ENCODE results near the gene R3HDM2.
"Not testable (repeated sequence)": the region's sequence is repeated elsewhere in the genome, so short reads cannot be mapped to it uniquely, and the experiment has no call there.

The R3HDM2 gene

DNA sequence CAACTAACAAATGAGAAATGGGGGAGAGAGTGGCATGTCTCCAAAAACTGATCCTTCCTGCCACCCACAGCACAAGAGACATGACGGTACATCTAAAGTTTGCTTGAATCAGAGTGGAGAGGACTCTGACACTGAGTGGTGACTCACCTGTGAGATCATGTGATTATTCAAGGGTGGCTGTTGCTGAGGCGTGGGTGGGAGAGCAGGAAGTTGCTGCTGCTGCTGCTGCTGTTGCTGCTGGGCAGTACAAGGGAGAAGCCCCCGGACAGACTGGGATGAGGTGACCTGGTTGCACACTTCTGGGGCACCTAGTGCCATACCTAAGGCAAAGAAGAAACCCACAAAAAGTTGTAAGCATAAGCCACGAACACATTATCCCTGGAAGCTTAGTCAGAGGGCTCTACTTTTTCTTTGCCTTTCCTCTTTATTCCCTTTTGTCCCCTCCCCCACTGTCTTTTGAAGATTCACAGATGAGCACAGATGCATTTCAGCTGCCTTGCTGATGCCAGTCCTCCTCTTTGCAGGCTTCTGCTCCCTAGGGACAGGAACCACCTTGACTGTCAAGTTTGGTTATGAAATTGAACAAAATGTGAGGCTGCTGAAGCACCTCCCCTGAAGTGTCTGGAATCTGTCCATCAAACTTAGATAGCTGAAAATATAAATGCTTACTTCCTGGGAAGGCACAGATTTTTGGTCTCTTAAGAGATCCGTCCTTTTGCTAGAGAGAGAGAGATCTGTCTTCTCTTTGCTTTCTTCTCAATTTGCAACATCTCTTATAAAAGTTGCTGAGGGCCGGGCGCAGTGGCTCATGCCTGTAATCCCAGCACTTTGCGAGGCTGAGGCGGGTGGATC, 150.4 kb downstream of the R3HDM2 start:
- Histone ChIP-seq H3K9ac (ENCODE audit: low read depth, low read length, poor library complexity, severe bottlenecking) (peak overlapping the region; percentile 42), H4K20me1 (ENCODE audit: insufficient read depth, low read length, poor library complexity, severe bottlenecking) (no peaks in the 10 kb centered on the region), H3F3A (ENCODE audit: low read depth) (no peaks in the 10 kb centered on the region), H3K9me2 (replicated peaks; ENCODE audit: low read depth, low read length) (no peaks in the 10 kb centered on the region), H3K36me3 (ENCODE audit: insufficient read depth, low read length) (peaks cover 3% of the 10 kb centered on the region; the same call in 1 of the 2 replicates), H3K4me1 (ENCODE audit: insufficient read depth, low read length, poor library complexity, severe bottlenecking) (peaks cover 13% of the 10 kb centered on the region), H3K4me3 (ENCODE audit: low read length, poor library complexity, severe bottlenecking) (peak overlapping the region; percentile 56), H3K27me3 (ENCODE audit: insufficient read depth, low read length, poor library complexity, severe bottlenecking) (no peaks in the 10 kb centered on the region), H3K79me2 (ENCODE audit: insufficient read depth, low read length) (no peaks in the 10 kb centered on the region), H3K4me2 (ENCODE audit: low read depth, low read length, poor library complexity, severe bottlenecking) (peak overlapping the region; percentile 63), H3K9me3 (ENCODE audit: insufficient read depth, low read depth, low read length) (no peaks in the 10 kb centered on the region), H2AFZ (ENCODE audit: low read length) (peak overlapping the region; percentile 64)
- no peak for TF ChIP-seq EZH2phosphoT487 (IDR thresholded peaks at IDR 0.05; ENCODE audit: borderline replicate concordance)
- TF ChIP-seq, protein P1, sequence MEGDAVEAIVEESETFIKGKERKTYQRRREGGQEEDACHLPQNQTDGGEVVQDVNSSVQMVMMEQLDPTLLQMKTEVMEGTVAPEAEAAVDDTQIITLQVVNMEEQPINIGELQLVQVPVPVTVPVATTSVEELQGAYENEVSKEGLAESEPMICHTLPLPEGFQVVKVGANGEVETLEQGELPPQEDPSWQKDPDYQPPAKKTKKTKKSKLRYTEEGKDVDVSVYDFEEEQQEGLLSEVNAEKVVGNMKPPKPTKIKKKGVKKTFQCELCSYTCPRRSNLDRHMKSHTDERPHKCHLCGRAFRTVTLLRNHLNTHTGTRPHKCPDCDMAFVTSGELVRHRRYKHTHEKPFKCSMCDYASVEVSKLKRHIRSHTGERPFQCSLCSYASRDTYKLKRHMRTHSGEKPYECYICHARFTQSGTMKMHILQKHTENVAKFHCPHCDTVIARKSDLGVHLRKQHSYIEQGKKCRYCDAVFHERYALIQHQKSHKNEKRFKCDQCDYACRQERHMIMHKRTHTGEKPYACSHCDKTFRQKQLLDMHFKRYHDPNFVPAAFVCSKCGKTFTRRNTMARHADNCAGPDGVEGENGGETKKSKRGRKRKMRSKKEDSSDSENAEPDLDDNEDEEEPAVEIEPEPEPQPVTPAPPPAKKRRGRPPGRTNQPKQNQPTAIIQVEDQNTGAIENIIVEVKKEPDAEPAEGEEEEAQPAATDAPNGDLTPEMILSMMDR (conservative IDR thresholded peaks at IDR 0.05; ENCODE audit: low read length), result no peak

DNA sequence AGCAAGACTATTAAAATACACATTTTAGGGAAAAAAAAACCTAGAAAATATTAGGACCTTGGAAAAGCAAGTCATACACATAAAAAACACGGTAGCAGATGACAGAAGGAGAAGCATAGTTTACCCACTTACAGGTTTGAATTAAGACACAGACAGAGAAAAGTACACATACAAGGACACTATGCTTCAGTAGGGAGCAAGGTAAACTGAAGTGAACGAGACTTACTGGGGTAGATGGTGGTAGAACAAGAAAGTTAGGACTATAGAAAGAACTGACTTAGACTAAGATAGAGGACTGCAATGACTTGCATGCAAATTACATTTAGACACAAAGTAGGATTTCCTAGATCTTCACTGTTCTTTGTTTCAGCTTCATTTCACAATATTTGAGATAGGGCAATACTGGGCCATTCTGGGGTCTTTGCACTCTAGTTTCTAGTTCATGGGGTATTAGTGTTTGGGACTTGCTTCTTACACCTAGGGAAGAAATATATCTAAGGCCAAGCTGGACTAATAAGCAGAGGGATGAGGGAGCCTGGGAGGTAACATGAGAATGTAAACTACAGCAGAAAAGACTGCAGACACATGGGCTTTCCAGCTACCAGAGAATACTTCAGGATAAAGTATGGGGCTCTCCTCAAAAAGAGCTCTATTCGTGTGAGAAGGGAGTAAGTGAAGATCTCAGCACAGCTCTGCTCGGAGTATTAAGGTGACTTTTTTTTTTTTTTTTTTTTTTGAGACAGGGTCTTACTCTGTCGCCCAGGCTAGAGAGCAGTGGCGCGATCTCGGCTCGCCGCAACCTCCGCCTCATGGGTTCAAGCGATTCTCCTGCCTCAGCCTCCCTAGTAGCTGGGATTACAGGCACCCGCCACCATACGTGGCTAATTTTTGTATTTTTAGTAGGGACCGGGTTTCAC, 152.1 kb downstream of the R3HDM2 start:
- Histone ChIP-seq H3K9ac (ENCODE audit: low read depth, low read length, poor library complexity, severe bottlenecking) (no peak overlapping the region), H3K4me1 (ENCODE audit: insufficient read depth, low read length, poor library complexity, severe bottlenecking) (peaks cover 13% of the 10 kb centered on the region), H3K79me2 (ENCODE audit: insufficient read depth, low read length) (no peaks in the 10 kb centered on the region), H4K20me1 (ENCODE audit: insufficient read depth, low read length, poor library complexity, severe bottlenecking) (no peaks in the 10 kb centered on the region), H3K9me2 (replicated peaks; ENCODE audit: low read depth, low read length) (no peaks in the 10 kb centered on the region), H3K4me3 (ENCODE audit: low read length, poor library complexity, severe bottlenecking) (no peak overlapping the region), H3F3A (ENCODE audit: low read depth) (no peaks in the 10 kb centered on the region), H2AFZ (ENCODE audit: low read length) (no peak overlapping the region), H3K36me3 (ENCODE audit: insufficient read depth, low read length) (peaks cover 3% of the 10 kb centered on the region; the same call in 1 of the 2 replicates), H3K9me3 (ENCODE audit: insufficient read depth, low read depth, low read length) (no peaks in the 10 kb centered on the region), H3K27me3 (ENCODE audit: insufficient read depth, low read length, poor library complexity, severe bottlenecking) (no peaks in the 10 kb centered on the region), H3K4me2 (ENCODE audit: low read depth, low read length, poor library complexity, severe bottlenecking) (no peak overlapping the region)
- TF ChIP-seq, protein P1 (conservative IDR thresholded peaks at IDR 0.05; ENCODE audit: low read length), result no peak
- no peak for TF ChIP-seq EZH2phosphoT487 (IDR thresholded peaks at IDR 0.05; ENCODE audit: borderline replicate concordance)

DNA sequence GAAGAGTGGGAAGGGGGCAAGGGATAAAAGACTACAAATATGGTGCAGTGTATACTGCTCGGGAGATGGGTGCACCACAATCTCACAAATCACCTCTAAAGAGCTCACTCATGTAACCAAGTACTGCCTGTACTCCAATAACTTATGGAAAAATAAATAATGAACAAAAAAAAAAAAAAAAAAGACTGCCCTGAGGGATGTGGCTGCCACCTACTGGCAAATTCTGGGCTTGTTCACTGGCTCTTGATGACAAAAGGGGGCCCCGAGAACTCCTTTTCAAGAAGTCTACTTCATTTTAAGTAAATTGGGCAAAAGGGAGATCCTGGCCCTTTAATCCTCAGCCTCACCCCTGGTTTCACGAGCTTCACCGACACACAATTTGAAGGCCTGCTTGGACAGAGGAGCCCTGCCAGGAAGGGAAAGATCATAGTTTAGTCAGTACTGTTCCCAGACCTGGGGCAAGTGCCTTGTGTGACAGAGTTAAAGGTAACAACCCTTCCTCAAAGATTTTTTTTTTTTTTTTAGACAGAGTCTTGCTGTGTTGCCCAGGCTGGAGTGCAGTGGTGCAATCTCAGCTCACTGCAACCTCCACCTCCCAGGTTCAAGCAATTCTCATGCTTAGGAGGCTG, 153.8 kb downstream of the R3HDM2 start:
- peaks cover 13% of the 10 kb centered on the region for H3K4me1 ChIP-seq (ENCODE audit: insufficient read depth, low read length, poor library complexity, severe bottlenecking)
- H3K9me3 ChIP-seq (ENCODE audit: insufficient read depth, low read depth, low read length), result no peaks in the 10 kb centered on the region
- H3F3A ChIP-seq (ENCODE audit: low read depth), result no peaks in the 10 kb centered on the region
- no peaks in the 10 kb centered on the region for H4K20me1 ChIP-seq (ENCODE audit: insufficient read depth, low read length, poor library complexity, severe bottlenecking)
- TF ChIP-seq EZH2phosphoT487 (IDR thresholded peaks at IDR 0.05; ENCODE audit: borderline replicate concordance), result no peak
- TF ChIP-seq, protein P1 (conservative IDR thresholded peaks at IDR 0.05; ENCODE audit: low read length), result peak; percentile 65
- H3K36me3 ChIP-seq (ENCODE audit: insufficient read depth, low read length), result peaks cover 11% of the 10 kb centered on the region; the same call in 1 of the 2 replicates
- no peak overlapping the region for H3K4me3 ChIP-seq (ENCODE audit: low read length, poor library complexity, severe bottlenecking)
- H3K9me2 ChIP-seq (replicated peaks; ENCODE audit: low read depth, low read length), result no peaks in the 10 kb centered on the region
- no peaks in the 10 kb centered on the region for H3K79me2 ChIP-seq (ENCODE audit: insufficient read depth, low read length)
- H2AFZ ChIP-seq (ENCODE audit: low read length), result no peak overlapping the region
- no peak overlapping the region for H3K9ac ChIP-seq (ENCODE audit: low read depth, low read length, poor library complexity, severe bottlenecking)
- no peaks in the 10 kb centered on the region for H3K27me3 ChIP-seq (ENCODE audit: insufficient read depth, low read length, poor library complexity, severe bottlenecking)
- H3K4me2 ChIP-seq (ENCODE audit: low read depth, low read length, poor library complexity, severe bottlenecking), result no peak overlapping the region

DNA sequence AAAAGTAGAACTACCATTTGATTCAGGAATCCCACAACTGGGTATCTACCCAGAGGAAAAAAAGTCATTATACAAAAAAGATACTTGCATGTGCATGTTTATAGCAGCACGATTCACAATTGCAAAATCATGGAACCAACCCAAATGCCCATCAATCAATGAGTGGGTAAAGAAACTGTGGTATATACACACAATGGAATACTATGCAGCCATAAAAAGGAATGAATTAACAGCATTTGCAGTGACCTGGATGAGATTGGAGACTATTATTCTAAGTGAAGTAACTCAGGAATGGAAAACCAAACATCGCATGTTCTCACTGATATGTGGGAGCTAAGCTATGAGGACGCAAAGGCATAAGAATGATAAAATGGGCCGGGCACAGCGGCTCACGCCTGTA, 154.6 kb downstream of the R3HDM2 start:
- H3K27me3 ChIP-seq (ENCODE audit: insufficient read depth, low read length, poor library complexity, severe bottlenecking); H3K79me2 ChIP-seq (ENCODE audit: insufficient read depth, low read length); H3K4me3 ChIP-seq (ENCODE audit: low read length, poor library complexity, severe bottlenecking); H3F3A ChIP-seq (ENCODE audit: low read depth); H3K9ac ChIP-seq (ENCODE audit: low read depth, low read length, poor library complexity, severe bottlenecking); H4K20me1 ChIP-seq (ENCODE audit: insufficient read depth, low read length, poor library complexity, severe bottlenecking); H3K9me2 ChIP-seq (replicated peaks; ENCODE audit: low read depth, low read length); H3K9me3 ChIP-seq (ENCODE audit: insufficient read depth, low read depth, low read length); H3K4me2 ChIP-seq (ENCODE audit: low read depth, low read length, poor library complexity, severe bottlenecking); H2AFZ ChIP-seq (ENCODE audit: low read length): not testable (repeated sequence)
- peaks cover 14% of the 10 kb centered on the region; the same call in 1 of the 2 replicates for H3K36me3 ChIP-seq (ENCODE audit: insufficient read depth, low read length)
- H3K4me1 ChIP-seq (ENCODE audit: insufficient read depth, low read length, poor library complexity, severe bottlenecking), result peaks cover 13% of the 10 kb centered on the region
